GM12878 (cell line): ENCODE results near the gene RNF152. TPM values are rescaled to one million over a fixed set of nuclear protein-coding genes. Genes with fewer than 3 reads are reported as not detected.

Experiments used
- ATAC-seq: fragments of 200-7000 bp; cut with Tn5 transposase; 3 replicates; pipeline ENCODE4 v1.9.1; 2020; ENCODE audit warnings: mild to moderate bottlenecking, moderate library complexity
- BruUV-seq: library from RNA; stranded (reverse); fragments of 400-500 nt; replicated peaks from 2 replicates; lab custom pipeline; 2021; lab: Mats Ljungman, UMichigan
- CTCF ChIA-PET: fragments of 300-600 bp; sonication (Branson Sonifier 250); formaldehyde crosslinking; extraction: SDS; loops from one replicate; lab custom pipeline; 2021; ENCODE audit warnings: inconsistent platforms; lab: Yijun Ruan, JAX
- POLR2A ChIA-PET: fragments of 350-600 bp; formaldehyde crosslinking; extraction: SDS; loops from one replicate; lab custom pipeline; 2021; ENCODE audit warnings: inconsistent platforms; lab: Charles Lee
- RAD21 ChIA-PET: fragments of 300-600 bp; sonication (Branson Sonifier 250); formaldehyde crosslinking; loops from one replicate; lab custom pipeline; 2023; ENCODE audit warnings: antibody characterized with exemption; ENCODE audit not compliant: unreplicated experiment; lab: Charles Lee
- SMC1A ChIA-PET: fragments of 300-600 bp; sonication (Branson Sonifier 250); formaldehyde crosslinking; loops from one replicate; lab custom pipeline; 2023; ENCODE audit not compliant: unreplicated experiment, uncharacterized antibody; lab: Charles Lee
- DNase-seq: peaks from one replicate; pipeline ENCODE4 v3.0.0-alpha.2; 2011; ENCODE audit warnings: low read depth, low spot score
- FAIRE-seq: peaks from 3 replicates; lab custom pipeline; 2011; peaks lifted over from hg19 to GRCh38; lab: Jason Lieb, UNC
- H2AFZ ChIP-seq: 2 replicates; pipeline ENCODE4 v1.6.0; 2011; ENCODE audit warnings: low read depth, low read length, control low read depth; ENCODE audit not compliant: control insufficient read depth
- H3K27ac ChIP-seq: 2 replicates; pipeline ENCODE4 v1.5.1; 2011; ENCODE audit warnings: control low read depth; ENCODE audit not compliant: control insufficient read depth, insufficient read depth
- H3K27me3 ChIP-seq, 2 experiments: replicated peaks in 1 of 2; 2 replicates each; pipeline versions ENCODE4 v1.6.0 to v1.6.1; 2011; ENCODE audit warnings: low read length in 1 of 2; ENCODE audit not compliant: control insufficient read depth in 2 of 2, insufficient read depth in 2 of 2
- H3K36me3 ChIP-seq, 2 experiments: 2 replicates each; pipeline ENCODE4 v1.5.1; 2011; ENCODE audit warnings: low read length in 1 of 2; ENCODE audit not compliant: control insufficient read depth in 2 of 2, insufficient read depth in 2 of 2
- H3K4me1 ChIP-seq: 2 replicates; pipeline ENCODE4 v1.6.1; 2011; ENCODE audit warnings: mild to moderate bottlenecking, low read length, moderate library complexity, mixed read lengths; ENCODE audit not compliant: control insufficient read depth, insufficient read depth
- H3K4me2 ChIP-seq: 2 replicates; pipeline ENCODE4 v1.6.0; 2011; ENCODE audit warnings: control low read depth; ENCODE audit not compliant: control insufficient read depth, insufficient read depth
- H3K4me3 ChIP-seq: fragments of 200-600 bp; sonication (generic); 2 replicates; pipeline ENCODE4 v1.5.1; 2016
- H3K79me2 ChIP-seq: 2 replicates; pipeline ENCODE4 v1.6.0; 2011; ENCODE audit warnings: low read length; ENCODE audit not compliant: control insufficient read depth, insufficient read depth
- H3K9ac ChIP-seq: 2 replicates; pipeline ENCODE4 v1.8.0; 2011; ENCODE audit warnings: low read length, control low read depth, mixed read lengths; ENCODE audit not compliant: control insufficient read depth, insufficient read depth
- H3K9me3 ChIP-seq: replicated peaks from 3 replicates; pipeline ENCODE4 v1.5.1; 2011; ENCODE audit warnings: mild to moderate bottlenecking, low read length; ENCODE audit not compliant: control insufficient read depth, insufficient read depth
- H4K20me1 ChIP-seq: 2 replicates; pipeline ENCODE4 v1.6.0; 2011; ENCODE audit not compliant: control insufficient read depth, insufficient read depth
- ATF7 ChIP-seq: fragments of 450-650 bp; IDR thresholded peaks from 2 replicates; pipeline ENCODE4 v1.6.1; 2016; ENCODE audit warnings: low read depth, mild to moderate bottlenecking
- GATAD2B ChIP-seq: fragments of 450-650 bp; conservative IDR thresholded peaks from 2 replicates; pipeline ENCODE4 v1.6.1; 2017; ENCODE audit warnings: low read depth, mild to moderate bottlenecking, moderate library complexity
- HDAC6 ChIP-seq: fragments of 200-600 bp; sonication (generic); IDR thresholded peaks from one replicate; pipeline ENCODE4 v1.8.0; 2017; ENCODE audit warnings: antibody characterized with exemption; ENCODE audit not compliant: unreplicated experiment
- MXI1 ChIP-seq: fragments of 150-350 bp; IDR thresholded peaks from 2 replicates; pipeline ENCODE4 v1.6.1; 2011; ENCODE audit warnings: low read depth, mild to moderate bottlenecking, inconsistent platforms, low read length, improper control_type of control experiment
- MYB ChIP-seq: fragments of 150-350 bp; IDR thresholded peaks from 2 replicates; pipeline ENCODE4 v1.6.1; 2014; ENCODE audit warnings: mild to moderate bottlenecking, low read depth, low read length, borderline replicate concordance
- NFYB ChIP-seq: IDR thresholded peaks from 2 replicates; pipeline ENCODE4 v1.6.1; 2011; ENCODE audit warnings: low read depth, mild to moderate bottlenecking, low read length, improper control_type of control experiment, moderate library complexity; ENCODE audit not compliant: insufficient read depth
- NR2C2 ChIP-seq: IDR thresholded peaks from 2 replicates; pipeline ENCODE4 v1.6.1; 2011; ENCODE audit warnings: borderline replicate concordance, low read depth; ENCODE audit not compliant: control insufficient read depth, insufficient read length
- NRF1 ChIP-seq: conservative IDR thresholded peaks from 2 replicates; pipeline ENCODE4 v1.6.1; 2011; ENCODE audit warnings: mild to moderate bottlenecking, low read depth, low read length, improper control_type of control experiment
- POLR2AphosphoS5 ChIP-seq: IDR thresholded peaks from 2 replicates; pipeline ENCODE4 v1.6.1; 2011; ENCODE audit warnings: mild to moderate bottlenecking, low read length, inconsistent platforms
- SIX5 ChIP-seq: IDR thresholded peaks from 2 replicates; pipeline ENCODE4 v1.6.1; 2011; ENCODE audit warnings: mild to moderate bottlenecking, low read depth, low read length, moderate library complexity; ENCODE audit not compliant: severe bottlenecking
- SMAD1 ChIP-seq: fragments of 450-650 bp; IDR thresholded peaks from 2 replicates; pipeline ENCODE4 v1.6.1; 2018; ENCODE audit warnings: mild to moderate bottlenecking, low read depth; ENCODE audit not compliant: partially characterized antibody
- SREBF1 ChIP-seq: IDR thresholded peaks from 2 replicates; pipeline ENCODE4 v1.6.1; 2012; ENCODE audit warnings: mild to moderate bottlenecking, low read length
- SRF ChIP-seq, 2 experiments: IDR thresholded peaks; 2 replicates each; pipeline ENCODE4 v1.6.1; 2011; ENCODE audit warnings: low read depth in 2 of 2, low read length in 2 of 2, mild to moderate bottlenecking in 1 of 2, moderate library complexity in 1 of 2
- STAT3 ChIP-seq: IDR thresholded peaks from 2 replicates; pipeline ENCODE4 v1.6.1; 2011; ENCODE audit warnings: low read depth, low read length, improper control_type of control experiment
- YY1 ChIP-seq: IDR thresholded peaks from 2 replicates; pipeline ENCODE4 v1.6.1; 2011; ENCODE audit warnings: low read depth, mild to moderate bottlenecking, low read length
- ZNF217 ChIP-seq: fragments of 450-650 bp; IDR thresholded peaks from 2 replicates; pipeline ENCODE4 v1.6.1; 2017; ENCODE audit warnings: antibody characterized with exemption, mild to moderate bottlenecking
- WGBS: methylation state at CpG from one replicate; pipeline ENCODE4 v1.1.6; 2016; ENCODE audit warnings: low lambda C conversion rate; ENCODE audit not compliant: insufficient replicate concordance, insufficient coverage; ENCODE audit errors: missing lambda C conversion rate; 5-methylcytosine and 5-hydroxymethylcytosine counted together
- in situ Hi-C: fragments of 300-500 bp; cut with MboI; formaldehyde crosslinking; loops from 9 replicates; pipeline ENCODE4 v1.14.3; 2018; ENCODE audit warnings: mixed read lengths
- intact Hi-C: fragments of 100-400 bp; cut with micrococcal nuclease; formaldehyde crosslinking; loops from one replicate; pipeline ENCODE4 v1.14.2; 2022; ENCODE audit not compliant: unreplicated experiment
- polyA plus RNA-seq, 11 experiments: library from polyadenylated mRNA; depleted of rRNA in 4 of 11; unstranded in 6 of 11; stranded (reverse) in 5 of 11; fragments of >200 nt; fragmentation: Nextera tagmentation in 4 of 11; fragmentation: Illumina TruSeq in 1 of 11; extraction: Ambion mirVana in 4 of 11; extraction: Trizol in 1 of 11; gene quantifications; 1 replicate in 1 of 11; 2 replicates in 10 of 11; pipeline versions ENCODE4 v1.2.1 to v1.2.3, GENCODE V29; 2011 to 2016; ENCODE audit warnings: inconsistent platforms in 2 of 11, missing spikeins in 2 of 11, low read depth in 1 of 11
- total RNA-seq, 4 experiments: library from RNA; depleted of rRNA in 3 of 4; stranded (reverse); fragments of >200 nt in 3 of 4; fragmentation: Illumina TruSeq in 1 of 4; extraction: Trizol in 1 of 4; gene quantifications; 2 replicates each; pipeline versions ENCODE4 v1.2.1 to v1.2.3, GENCODE V29; 2013 to 2021
- TF ChIP-seq, protein P1 (sequence below): IDR thresholded peaks from 2 replicates; pipeline ENCODE4 v1.6.1; 2011; ENCODE audit warnings: borderline replicate concordance, low read depth, mild to moderate bottlenecking, moderate library complexity, mixed read lengths, low read length; ENCODE audit not compliant: insufficient read depth; ENCODE audit errors: extremely low read length
- TF ChIP-seq, protein P2 (sequence below): IDR thresholded peaks from 2 replicates; pipeline ENCODE4 v1.6.1; 2012; ENCODE audit warnings: low read depth, low read length, improper control_type of control experiment

Gene RNF152
- total and polyA plus RNA-seq, 10 of the 15 experiments (the other 5 are each of a cell fraction or from before 2014, with no cell fraction given), result under 0.01 to 0.07 (median 0.03) TPM; not detected in 7

DNA sequence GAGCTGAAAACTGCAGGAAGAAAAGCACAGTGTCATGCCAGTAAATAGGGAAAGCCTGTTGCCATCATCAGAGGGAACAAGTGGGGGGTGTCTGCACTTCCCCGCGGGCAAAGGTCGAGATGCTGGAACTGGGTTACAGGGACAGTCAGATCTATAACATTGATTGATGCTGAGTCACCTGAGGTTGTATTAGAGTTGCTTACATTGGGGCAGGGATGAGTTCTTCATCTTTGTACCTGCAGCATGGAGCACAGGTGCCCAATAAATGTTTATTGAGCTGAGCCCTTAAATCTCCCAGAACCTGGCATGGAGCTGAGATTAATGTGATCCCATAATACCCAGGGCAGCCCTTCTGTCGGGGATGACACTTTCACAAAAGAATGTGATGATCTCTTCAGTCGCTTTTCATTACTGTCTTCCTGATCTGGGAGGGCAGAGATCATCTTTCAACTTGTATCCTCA, 5.9 kb upstream of the RNF152 start:
- no TSS peak for BruUV-seq
- 42% methylated on average over 5 of the region's 5 CpGs for WGBS

More for the DNA sequence above, 5.9 kb upstream of the RNF152 start:
- H3K79me2 ChIP-seq, result no peaks in the 10 kb centered on the region
- no peaks in the 10 kb centered on the region for H3K9me3 ChIP-seq
- H4K20me1 ChIP-seq, result no peaks in the 10 kb centered on the region
- intact Hi-C loops, result no loop called here
- H3K9ac ChIP-seq, result no peak overlapping the region
- in situ Hi-C loops, result no loop called here
- H3K27ac ChIP-seq, result no peak overlapping the region
- FAIRE-seq, result no peak
- no peak overlapping the region for H2AFZ ChIP-seq
- DNase-seq, result no peak
- no peaks in the 10 kb centered on the region for H3K36me3 ChIP-seq
- ChIA-PET POLR2A (no interaction called here), CTCF (interaction anchor here (4.5 kb wide), 1 partner anchor 233 kb away, joined by 29 read pairs; no protein-coding TSS in a partner anchor), RAD21 (no interaction called here)
- no peak for ATAC-seq
- no peak overlapping the region for H3K4me3 ChIP-seq
- no peak overlapping the region for H3K4me2 ChIP-seq
- TF ChIP-seq ATF7 (no peak), STAT3 (no peak), SMAD1 (no peak), NFYB (no peak), NR2C2 (no peak), GATAD2B (no peak), NRF1 (no peak), SREBF1 (no peak), ZNF217 (no peak), POLR2AphosphoS5 (no peak), MYB (no peak), HDAC6 (no peak), YY1 (no peak), MXI1 (no peak), SIX5 (no peak), SRF (IDR thresholded peaks at IDR 0.05; ENCODE audit: low read depth in 2 of 2, low read length in 2 of 2) (no peak)
- TF ChIP-seq, protein P1, sequence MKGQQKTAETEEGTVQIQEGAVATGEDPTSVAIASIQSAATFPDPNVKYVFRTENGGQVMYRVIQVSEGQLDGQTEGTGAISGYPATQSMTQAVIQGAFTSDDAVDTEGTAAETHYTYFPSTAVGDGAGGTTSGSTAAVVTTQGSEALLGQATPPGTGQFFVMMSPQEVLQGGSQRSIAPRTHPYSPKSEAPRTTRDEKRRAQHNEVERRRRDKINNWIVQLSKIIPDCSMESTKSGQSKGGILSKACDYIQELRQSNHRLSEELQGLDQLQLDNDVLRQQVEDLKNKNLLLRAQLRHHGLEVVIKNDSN, result no peak
- TF ChIP-seq, protein P2, sequence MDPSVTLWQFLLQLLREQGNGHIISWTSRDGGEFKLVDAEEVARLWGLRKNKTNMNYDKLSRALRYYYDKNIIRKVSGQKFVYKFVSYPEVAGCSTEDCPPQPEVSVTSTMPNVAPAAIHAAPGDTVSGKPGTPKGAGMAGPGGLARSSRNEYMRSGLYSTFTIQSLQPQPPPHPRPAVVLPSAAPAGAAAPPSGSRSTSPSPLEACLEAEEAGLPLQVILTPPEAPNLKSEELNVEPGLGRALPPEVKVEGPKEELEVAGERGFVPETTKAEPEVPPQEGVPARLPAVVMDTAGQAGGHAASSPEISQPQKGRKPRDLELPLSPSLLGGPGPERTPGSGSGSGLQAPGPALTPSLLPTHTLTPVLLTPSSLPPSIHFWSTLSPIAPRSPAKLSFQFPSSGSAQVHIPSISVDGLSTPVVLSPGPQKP, result no peak
- TF ChIP-seq, all 136 proteins: peak for 0
- Histone ChIP-seq H3K27me3 (peaks cover 3 to 7% of the 10 kb centered on the region in 2 experiments; a peak in 3 of 4 replicates), H3K4me1 (no peaks in the 10 kb centered on the region; the same call in 1 of the 2 replicates)
- SMC1A ChIA-PET, result no interaction called here
